ENCODE measurements around the gene TIMELESS. TPM values are rescaled to one million over a fixed set of nuclear protein-coding genes. Genes with fewer than 3 reads are reported as not detected.

Gene TIMELESS
- total and polyA plus RNA-seq, 2 experiments from 2014 or later, result 28.7 to 54.8 TPM

DNA sequence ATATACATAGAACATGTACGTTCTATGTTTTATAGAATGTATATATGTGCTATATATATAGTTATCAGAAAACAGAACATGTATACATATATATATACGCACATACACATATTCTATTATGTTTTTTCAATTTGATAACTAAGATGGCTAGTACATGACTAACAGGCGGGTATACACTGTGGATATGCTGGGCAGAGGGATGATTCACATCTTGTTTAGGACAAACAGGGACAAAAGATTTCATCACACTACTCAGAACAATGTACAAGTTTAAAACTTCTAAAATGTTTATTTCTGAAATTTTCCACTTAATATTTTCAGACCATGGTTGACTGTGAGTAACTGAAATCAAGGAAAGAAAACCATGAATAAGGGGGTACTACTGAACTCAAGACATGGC is 17.4 kb downstream of the TIMELESS start:
- H3K36me3 ChIP-seq (ENCODE audit: insufficient read depth), result peaks cover 35% of the 10 kb centered on the region
- TF ChIP-seq, protein P1, sequence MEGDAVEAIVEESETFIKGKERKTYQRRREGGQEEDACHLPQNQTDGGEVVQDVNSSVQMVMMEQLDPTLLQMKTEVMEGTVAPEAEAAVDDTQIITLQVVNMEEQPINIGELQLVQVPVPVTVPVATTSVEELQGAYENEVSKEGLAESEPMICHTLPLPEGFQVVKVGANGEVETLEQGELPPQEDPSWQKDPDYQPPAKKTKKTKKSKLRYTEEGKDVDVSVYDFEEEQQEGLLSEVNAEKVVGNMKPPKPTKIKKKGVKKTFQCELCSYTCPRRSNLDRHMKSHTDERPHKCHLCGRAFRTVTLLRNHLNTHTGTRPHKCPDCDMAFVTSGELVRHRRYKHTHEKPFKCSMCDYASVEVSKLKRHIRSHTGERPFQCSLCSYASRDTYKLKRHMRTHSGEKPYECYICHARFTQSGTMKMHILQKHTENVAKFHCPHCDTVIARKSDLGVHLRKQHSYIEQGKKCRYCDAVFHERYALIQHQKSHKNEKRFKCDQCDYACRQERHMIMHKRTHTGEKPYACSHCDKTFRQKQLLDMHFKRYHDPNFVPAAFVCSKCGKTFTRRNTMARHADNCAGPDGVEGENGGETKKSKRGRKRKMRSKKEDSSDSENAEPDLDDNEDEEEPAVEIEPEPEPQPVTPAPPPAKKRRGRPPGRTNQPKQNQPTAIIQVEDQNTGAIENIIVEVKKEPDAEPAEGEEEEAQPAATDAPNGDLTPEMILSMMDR (conservative IDR thresholded peaks at IDR 0.05; ENCODE audit: low read depth in 2 of 2), result no peak
- TF ChIP-seq, protein P2, sequence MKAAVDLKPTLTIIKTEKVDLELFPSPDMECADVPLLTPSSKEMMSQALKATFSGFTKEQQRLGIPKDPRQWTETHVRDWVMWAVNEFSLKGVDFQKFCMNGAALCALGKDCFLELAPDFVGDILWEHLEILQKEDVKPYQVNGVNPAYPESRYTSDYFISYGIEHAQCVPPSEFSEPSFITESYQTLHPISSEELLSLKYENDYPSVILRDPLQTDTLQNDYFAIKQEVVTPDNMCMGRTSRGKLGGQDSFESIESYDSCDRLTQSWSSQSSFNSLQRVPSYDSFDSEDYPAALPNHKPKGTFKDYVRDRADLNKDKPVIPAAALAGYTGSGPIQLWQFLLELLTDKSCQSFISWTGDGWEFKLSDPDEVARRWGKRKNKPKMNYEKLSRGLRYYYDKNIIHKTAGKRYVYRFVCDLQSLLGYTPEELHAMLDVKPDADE (IDR thresholded peaks at IDR 0.05), result no peak
- TF ChIP-seq ZNF331 (CRISPR knock-in tag; IDR thresholded peaks at IDR 0.05; ENCODE audit: low read depth) (no peak), CREB1 (CRISPR knock-in tag; IDR thresholded peaks at IDR 0.05; ENCODE audit: low read depth) (no peak), STAT1 (IDR thresholded peaks at IDR 0.05; ENCODE audit: unreplicated experiment) (no peak)
- H3K27me3 ChIP-seq (ENCODE audit: insufficient read depth), result no peaks in the 10 kb centered on the region
- H3K4me1 Mint-ChIP-seq, result no peaks in the 10 kb centered on the region
- peaks cover 4% of the 10 kb centered on the region for H3K27me3 Mint-ChIP-seq (ENCODE audit: insufficient read depth, low read depth, poor library complexity)
- H3K36me3 Mint-ChIP-seq (ENCODE audit: low read depth), result peaks cover 67% of the 10 kb centered on the region
- peaks cover 5% of the 10 kb centered on the region; the same call in 1 of the 2 replicates for H4K20me1 ChIP-seq (replicated peaks; ENCODE audit: insufficient read depth)
- no peaks in the 10 kb centered on the region for H3K9me3 Mint-ChIP-seq
- ATAC-seq, result no peak
- no peak overlapping the region for H2AFZ ChIP-seq
- no peak overlapping the region for H3K4me3 Mint-ChIP-seq
- H3K4me2 ChIP-seq, result no peak overlapping the region
- no peak for DNase-seq (ENCODE audit: low spot score)
- H3F3A ChIP-seq (replicated peaks; ENCODE audit: low read depth), result no peaks in the 10 kb centered on the region
- no peak overlapping the region for H3K4me3 ChIP-seq
- no peaks in the 10 kb centered on the region for H3K9me2 ChIP-seq (ENCODE audit: insufficient read depth)
- no peak overlapping the region for H3K27ac ChIP-seq (ENCODE audit: low read depth)
- H3K27ac Mint-ChIP-seq, result no peak overlapping the region
- H3K79me2 ChIP-seq (replicated peaks; ENCODE audit: insufficient read depth), result peaks cover 30% of the 10 kb centered on the region
- no peaks in the 10 kb centered on the region for H3K4me1 ChIP-seq (ENCODE audit: insufficient read depth)

DNA sequence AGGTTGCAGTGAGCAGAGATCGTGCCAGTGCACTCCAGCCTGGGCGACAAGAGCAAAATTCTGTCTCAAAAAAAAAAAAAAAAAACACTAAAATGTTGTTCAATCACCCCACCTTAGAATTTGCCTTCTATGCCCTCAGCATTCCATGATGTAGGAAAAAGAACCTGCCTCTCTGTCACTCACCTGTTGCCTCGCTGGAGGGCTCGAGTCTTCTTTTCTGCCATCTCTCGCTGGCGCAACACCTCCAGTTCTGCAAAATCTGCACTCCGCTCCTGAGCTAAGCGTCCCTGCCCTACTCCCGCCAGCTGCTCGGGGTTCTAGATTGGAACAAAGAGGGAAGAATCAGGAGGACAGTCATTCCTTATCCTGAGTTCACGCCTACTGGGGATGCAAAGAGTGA is 17.9 kb downstream of the TIMELESS start:
- no peaks in the 10 kb centered on the region for H3K4me1 Mint-ChIP-seq
- peaks cover 70% of the 10 kb centered on the region for H3K36me3 Mint-ChIP-seq (ENCODE audit: low read depth)
- peaks cover 4% of the 10 kb centered on the region for H3K27me3 Mint-ChIP-seq (ENCODE audit: insufficient read depth, low read depth, poor library complexity)
- H3K79me2 ChIP-seq (replicated peaks; ENCODE audit: insufficient read depth), result peaks cover 24% of the 10 kb centered on the region
- no peaks in the 10 kb centered on the region for H3K4me1 ChIP-seq (ENCODE audit: insufficient read depth)
- no peaks in the 10 kb centered on the region for H3K27me3 ChIP-seq (ENCODE audit: insufficient read depth)
- H3K27ac ChIP-seq (ENCODE audit: low read depth), result no peak overlapping the region
- H3K4me3 Mint-ChIP-seq, result no peak overlapping the region
- H3K4me3 ChIP-seq, result no peak overlapping the region
- no peak overlapping the region for H3K27ac Mint-ChIP-seq
- no peaks in the 10 kb centered on the region for H3F3A ChIP-seq (replicated peaks; ENCODE audit: low read depth)
- ATAC-seq (no peak), DNase-seq (ENCODE audit: low spot score) (no peak)
- no peak overlapping the region for H3K4me2 ChIP-seq
- no peak overlapping the region for H2AFZ ChIP-seq
- H4K20me1 ChIP-seq (replicated peaks; ENCODE audit: insufficient read depth), result peaks cover 7% of the 10 kb centered on the region; the same call in 1 of the 2 replicates
- H3K9me3 Mint-ChIP-seq, result no peaks in the 10 kb centered on the region
- peaks cover 35% of the 10 kb centered on the region for H3K36me3 ChIP-seq (ENCODE audit: insufficient read depth)
- H3K9me2 ChIP-seq (ENCODE audit: insufficient read depth), result no peaks in the 10 kb centered on the region
- TF ChIP-seq, protein P2 (IDR thresholded peaks at IDR 0.05), result no peak
- TF ChIP-seq, protein P3, sequence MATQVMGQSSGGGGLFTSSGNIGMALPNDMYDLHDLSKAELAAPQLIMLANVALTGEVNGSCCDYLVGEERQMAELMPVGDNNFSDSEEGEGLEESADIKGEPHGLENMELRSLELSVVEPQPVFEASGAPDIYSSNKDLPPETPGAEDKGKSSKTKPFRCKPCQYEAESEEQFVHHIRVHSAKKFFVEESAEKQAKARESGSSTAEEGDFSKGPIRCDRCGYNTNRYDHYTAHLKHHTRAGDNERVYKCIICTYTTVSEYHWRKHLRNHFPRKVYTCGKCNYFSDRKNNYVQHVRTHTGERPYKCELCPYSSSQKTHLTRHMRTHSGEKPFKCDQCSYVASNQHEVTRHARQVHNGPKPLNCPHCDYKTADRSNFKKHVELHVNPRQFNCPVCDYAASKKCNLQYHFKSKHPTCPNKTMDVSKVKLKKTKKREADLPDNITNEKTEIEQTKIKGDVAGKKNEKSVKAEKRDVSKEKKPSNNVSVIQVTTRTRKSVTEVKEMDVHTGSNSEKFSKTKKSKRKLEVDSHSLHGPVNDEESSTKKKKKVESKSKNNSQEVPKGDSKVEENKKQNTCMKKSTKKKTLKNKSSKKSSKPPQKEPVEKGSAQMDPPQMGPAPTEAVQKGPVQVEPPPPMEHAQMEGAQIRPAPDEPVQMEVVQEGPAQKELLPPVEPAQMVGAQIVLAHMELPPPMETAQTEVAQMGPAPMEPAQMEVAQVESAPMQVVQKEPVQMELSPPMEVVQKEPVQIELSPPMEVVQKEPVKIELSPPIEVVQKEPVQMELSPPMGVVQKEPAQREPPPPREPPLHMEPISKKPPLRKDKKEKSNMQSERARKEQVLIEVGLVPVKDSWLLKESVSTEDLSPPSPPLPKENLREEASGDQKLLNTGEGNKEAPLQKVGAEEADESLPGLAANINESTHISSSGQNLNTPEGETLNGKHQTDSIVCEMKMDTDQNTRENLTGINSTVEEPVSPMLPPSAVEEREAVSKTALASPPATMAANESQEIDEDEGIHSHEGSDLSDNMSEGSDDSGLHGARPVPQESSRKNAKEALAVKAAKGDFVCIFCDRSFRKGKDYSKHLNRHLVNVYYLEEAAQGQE (IDR thresholded peaks at IDR 0.05; ENCODE audit: unreplicated experiment), result no peak
- no peak for TF ChIP-seq NANOG (IDR thresholded peaks at IDR 0.05; ENCODE audit: borderline replicate concordance)
- TF ChIP-seq, protein P1 (conservative IDR thresholded peaks at IDR 0.05; ENCODE audit: low read depth in 2 of 2), result no peak
- TF ChIP-seq EZH2 (IDR thresholded peaks at IDR 0.05; ENCODE audit: low read depth, unreplicated experiment), result no peak
- TF ChIP-seq ZNF331 (CRISPR knock-in tag; IDR thresholded peaks at IDR 0.05; ENCODE audit: low read depth), result no peak
- TF ChIP-seq STAT1 (IDR thresholded peaks at IDR 0.05; ENCODE audit: unreplicated experiment), result no peak

Measured in GM23338 (cell line).